NCI-H146 treated with DMSO at 0.1 percent for 48 hours (cell line): ENCODE measurements around the gene FSD1L.

Source experiments
- DNase-seq: peaks from one replicate; lab custom pipeline; 2025; ENCODE audit not compliant: unreplicated experiment; lab: John Stamatoyannopoulos, UW

The FSD1L gene

DNA sequence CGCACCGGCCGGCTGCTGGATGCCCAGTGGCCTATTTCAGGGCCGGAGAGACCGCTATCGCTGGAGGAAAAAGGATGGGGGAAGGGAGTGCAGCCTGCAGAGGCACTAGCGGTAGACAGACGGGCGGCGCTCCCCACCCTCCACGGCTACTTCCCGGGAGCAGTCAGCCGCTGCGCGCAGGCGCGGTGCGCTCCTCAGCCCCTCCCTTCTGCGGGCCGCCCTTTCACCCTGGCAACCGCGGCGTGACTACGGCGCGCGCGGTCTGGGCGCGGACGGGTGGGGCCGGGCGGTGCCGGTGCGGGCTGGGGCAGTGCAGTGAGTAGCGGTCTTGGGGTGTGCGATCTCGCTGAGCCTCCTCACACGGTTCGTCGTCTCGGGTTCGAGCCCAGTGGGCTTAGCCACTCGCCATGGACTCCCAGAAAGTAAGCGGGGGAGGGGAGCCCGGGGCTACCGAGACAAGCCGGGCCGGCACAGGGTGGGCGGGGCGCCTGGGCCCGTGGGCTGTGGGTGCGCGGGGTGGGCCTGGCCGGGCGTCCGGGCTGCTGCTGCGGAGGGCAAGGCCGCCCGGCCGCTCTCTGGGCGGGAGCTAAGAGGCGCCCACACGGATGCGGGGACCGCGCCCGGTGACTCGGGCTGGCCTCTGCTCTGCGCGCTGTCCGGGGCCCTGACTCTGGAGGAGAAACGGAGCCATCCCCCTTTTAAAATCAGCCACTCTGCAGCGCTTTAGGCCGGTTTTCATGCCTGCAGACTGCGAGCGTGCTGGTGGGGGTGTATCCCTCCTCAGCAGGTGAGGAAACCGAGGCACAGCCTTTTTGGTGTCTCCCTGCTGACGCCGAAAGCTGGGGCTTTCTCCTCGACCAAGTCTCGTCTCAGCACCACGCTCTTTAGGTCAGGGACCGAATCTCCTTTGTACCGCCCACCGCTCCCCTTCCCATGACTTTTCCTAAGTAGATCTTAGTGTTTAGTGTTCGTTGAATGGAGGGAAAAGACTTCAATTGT is at the start of gene FSD1L:
Gene FSD1L, plus strand, starts transcription at position 221 of the 999 bp plus-strand sequence. Its CDS starts 187 bp downstream, at position 408.
- peak; percentile 85 for DNase-seq

DNA sequence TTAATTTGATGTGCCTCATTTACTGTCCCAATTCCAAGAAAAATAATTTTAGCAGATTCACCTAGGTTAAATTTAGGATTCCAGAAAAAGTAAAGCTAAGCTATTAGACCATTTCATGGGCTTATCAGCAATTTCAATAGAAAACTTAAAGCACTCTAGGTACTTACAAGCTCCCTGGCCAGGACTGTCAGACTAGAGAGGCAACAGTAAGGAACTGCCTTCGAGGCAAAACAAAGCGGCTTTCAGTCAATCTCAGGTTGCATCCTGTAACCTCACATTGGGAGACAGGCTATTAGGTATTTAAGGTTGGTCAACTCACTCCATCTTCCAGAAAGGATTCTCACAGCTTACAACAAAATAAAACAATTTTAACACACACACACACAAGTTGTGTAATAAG is 48.7 kb upstream of the FSD1L start:
- no peak for DNase-seq

DNA sequence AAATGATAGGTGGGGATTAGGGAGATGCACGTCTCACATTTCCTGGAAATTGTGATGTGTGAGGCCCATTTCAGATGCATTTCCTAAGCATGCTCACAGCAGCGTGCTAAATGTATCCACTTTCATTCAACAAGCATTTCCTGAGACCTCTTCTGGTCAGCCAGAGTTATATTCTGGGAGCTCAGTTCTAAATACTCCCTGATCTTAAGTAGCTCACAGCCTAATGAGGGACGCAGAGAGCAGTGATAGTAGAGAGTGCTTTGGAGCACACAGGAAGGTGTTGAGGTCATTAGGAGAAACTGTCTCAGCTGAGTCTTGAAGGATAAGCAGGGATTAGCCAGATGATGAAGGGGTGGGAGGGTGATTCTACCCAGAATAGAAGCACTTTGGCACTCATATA is 46.2 kb upstream of the FSD1L start:
- no peak for DNase-seq

DNA sequence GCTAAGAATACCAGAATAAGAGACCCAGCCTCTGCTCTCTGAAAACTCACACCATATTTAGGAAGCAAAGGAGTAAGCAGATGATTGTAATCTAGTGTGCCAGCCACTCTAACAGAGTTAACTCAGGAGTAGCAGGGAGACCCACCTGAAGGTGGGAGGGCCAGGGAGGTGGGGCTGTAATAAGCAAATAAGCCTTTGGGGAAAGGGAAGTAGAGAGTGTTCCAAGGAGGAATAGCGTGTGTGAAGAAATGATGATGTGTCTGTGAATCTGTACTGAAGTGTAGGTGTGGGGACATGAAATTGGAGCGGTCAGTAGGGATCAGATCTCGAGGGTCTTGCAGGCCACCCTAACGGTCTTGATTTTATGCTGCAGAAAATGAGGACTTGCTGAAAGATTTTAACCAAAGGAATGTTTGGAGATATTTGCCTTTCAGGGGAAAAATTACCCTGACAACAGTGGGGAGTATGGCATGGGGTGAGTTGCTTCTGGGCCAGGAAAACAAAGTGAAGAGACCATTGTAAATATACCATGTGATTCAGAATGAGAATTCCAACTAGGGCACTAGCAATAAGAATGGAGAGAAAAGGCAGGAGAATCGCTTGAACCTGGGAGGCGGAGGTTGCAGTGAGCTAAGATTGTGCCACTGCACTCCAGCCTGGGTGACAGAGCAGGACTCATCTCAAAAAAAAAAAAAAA is 44.1 kb upstream of the FSD1L start:
- DNase-seq: no peak

DNA sequence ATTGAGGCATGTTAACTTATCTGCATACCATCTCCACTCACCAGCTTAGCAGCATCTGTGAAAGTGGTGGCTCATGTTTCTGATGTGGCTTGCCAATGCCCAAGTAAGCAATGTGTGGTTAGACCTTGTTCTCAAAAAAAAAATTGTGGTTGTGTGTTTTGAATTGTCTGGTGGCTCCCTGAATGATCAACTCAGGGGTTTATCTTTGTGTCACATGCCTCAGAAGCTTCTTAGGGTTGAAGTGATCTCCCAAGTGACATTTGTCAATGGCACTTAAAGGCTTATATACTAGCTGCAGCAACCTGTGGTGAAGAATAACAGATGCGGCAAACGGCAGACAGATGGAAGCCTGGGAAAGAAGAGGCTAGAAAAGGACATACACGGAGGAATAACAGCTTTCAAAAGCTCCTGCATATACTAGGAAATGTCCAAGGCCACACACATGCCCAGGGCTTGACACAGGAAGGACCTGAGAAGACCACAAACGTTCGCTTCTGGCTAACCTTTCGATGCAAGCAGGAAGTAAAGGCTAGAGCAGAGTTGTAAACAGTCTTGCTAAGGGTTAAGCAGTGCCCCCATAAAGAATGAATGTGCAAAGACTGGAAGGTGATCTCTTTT is 42.2 kb upstream of the FSD1L start:
- DNase-seq: no peak

DNA sequence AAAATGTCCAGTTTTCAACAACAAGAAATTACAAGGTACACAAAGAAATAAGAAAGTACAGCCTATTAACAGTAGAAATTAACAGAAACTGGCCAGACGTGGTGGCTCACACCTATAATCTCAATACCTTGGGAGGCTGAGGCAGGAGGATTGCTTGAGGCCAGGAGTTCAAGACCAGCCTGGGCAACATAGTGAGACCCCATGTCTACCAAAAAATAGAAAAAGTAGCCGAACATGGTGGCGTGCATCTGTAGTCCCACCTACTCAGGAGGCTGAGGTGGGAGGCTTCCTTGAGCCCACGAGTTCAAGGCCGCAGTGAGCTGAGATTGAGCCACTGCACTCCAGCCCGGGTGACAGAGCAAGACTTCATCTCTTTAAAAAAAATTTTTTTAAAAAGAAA is 41.5 kb upstream of the FSD1L start:
- DNase-seq: no peak

DNA sequence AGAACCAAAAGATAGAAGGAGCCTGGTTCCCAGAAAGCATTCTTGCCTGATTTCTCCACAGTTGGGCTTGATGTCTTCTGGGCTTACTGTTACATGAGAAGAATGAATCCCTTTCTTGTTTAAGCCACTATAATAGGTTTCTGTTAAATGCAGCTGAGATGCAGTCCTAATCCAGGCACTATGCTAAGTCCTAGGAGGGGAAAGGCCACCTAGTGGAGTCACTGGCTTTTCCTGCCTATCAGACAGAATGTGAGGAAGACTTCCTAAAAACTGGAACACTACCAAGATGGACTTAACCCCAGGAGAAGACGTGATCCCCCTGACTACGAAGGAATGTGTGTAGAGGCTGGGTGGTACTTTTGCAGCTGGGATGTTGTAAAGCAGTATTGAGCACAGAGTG is 34.3 kb upstream of the FSD1L start:
- no peak for DNase-seq

DNA sequence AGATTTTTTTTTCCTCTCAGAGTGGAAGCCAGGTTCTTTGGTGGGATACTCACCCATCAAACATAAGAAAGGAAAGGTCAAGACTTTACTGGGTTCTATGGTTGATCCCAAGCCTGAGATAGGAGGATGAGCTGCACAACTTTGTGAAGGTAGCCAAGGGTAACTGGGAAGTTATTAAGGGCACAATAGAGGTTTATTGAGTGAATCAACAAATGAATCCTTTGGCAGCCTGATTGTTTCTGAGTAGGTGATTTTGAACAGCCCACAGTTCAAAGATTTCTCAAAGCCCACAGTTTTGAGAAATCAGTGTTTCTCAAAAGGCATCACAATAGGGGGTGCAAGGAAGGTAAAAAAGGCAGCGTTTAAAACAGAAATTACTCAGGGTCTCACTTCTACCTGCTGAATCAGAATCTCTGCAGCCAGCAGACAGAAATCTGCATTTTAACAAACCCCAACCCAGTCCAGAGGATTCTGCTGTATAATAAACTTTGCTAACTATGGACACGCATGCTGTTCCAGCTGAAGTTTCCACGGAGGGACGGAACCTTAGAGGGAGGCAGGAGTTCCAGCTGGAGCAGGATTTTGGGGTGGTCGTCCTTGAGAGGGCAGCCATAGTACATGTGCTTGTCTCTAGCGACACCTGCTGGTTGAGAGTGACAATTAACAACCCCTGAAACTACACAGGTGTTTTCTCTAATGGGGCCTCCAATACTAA is 32.7 kb upstream of the FSD1L start:
- no peak for DNase-seq

DNA sequence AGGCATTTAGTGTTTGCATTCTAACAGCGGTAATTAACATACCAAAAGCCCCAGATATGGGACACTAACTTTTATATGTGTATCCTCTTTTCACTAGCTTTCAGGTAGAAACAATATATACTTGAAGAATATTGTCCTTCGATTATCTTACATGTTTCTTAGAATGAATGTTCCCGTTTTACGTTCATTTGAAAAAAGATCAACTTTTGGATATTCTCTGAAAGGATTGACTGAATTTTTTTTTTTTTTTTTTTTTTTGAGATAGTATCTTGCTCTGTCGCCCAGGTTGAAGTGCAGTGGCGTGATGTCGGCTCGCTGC is 32.2 kb upstream of the FSD1L start:
- DNase-seq: no peak

DNA sequence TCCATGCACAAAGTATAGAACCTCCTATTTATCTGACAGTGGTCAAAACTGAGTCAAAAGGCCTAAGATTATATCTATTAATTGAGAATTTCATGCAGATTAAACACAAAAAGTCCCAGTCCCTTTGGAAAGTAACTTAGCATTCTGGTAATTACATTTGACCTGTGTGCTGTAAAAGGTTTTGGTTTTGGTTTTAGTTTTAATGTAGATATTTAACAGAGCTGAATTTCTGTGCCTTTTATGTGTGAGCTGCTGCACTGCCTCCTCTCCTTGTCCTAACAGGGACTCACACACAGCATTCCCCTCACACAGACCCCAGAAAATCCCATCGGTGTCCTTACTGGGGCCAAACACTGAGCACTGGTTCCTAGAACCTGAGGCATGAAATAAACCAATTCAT is 31.0 kb upstream of the FSD1L start:
- no peak for DNase-seq

DNA sequence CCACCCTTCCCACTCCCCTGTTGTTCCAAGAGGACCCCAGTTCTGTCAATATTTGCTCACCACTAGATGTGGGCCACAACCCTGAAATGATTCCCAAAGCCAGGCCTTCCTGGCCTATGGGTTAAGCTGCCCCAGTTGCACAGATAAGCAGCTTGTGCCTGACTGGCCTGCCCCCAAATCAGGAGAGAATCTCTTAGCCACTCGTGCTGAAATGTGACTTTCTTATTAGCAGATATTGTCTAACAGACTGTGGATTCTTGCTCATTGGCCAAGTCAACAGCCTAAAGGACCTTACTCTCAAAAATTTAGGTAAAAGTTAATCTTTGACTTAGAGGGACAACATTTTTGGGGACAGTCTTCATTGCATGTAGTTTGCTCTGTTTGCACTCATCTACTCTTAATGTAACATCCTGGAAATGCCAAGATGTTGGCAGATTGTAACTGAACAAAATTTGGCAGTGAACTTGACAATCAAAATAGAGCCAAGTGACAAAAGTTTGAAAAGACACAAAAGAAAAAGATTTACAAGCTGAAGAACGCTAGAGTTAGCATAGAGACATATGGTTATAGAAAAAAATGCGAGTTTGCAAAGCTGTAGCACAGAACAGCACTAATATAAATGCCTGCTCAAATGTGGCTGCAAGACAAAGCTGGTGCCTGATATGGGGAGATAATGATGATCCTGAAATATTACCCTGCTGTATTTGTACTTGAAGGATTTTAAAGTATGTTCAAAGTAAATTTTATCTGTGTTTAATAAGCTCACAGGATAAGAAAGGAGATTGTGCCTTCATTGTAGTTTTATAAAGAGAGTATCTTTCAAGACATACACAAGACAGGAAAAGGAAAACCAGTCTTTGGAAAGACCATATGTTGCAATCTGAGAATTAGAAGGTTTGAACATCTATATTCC is 29.0 kb upstream of the FSD1L start:
- DNase-seq: no peak

DNA sequence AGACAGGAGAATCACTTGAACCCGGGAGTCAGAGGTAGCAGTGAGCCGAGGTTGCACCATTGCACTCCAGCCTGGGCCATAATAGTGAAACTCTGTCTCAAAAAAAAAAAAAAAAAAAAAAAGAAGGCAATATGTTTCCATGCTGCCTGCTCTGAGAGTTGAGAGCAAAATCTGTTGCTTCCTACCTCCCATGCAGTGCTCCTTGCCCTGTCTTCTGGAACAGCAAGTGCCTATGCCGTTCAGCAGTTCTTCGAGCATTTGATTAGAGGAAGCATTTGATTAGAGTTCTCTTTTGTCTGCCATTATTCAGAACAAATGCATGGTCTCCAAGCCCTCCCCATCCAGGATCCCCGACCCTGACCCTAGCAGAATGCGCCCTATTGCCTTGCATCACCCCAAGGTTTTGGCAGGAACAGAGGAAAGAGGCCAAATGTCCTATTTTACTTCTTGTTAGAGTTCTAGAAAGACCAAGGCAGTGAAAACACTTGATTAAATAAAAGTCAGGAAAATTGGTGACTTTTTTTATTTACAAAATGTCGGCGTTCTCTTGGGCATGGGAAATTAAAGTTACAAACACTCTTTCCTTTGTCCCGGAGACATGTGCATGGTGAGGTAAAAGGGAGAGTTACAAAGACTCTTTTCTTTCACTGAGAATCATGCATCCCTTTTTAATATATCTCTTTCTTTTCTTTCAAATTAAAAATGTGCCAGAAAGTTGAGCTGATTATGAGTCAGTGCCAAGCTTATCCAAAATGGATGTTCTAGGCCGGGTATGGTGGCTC is 27.8 kb upstream of the FSD1L start:
- no peak for DNase-seq

DNA sequence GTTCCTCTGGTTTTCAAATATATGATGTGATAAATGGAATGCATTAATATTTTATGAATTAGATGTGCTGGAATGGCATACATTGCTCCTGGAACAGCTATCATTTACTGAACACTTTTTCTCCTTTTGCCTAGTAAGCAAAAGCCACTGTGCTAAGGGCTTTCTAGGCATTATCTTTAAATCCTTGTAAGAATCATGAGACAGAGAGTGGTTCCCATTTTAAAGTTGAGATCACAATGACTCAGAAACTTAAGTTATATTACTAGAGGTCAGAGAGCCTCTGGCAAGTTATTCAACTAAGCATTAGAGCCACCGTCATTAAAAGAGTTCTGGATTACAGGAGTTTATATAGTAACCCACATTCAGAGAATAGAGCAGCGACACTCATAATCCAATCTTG is 26.7 kb upstream of the FSD1L start:
- DNase-seq: no peak

DNA sequence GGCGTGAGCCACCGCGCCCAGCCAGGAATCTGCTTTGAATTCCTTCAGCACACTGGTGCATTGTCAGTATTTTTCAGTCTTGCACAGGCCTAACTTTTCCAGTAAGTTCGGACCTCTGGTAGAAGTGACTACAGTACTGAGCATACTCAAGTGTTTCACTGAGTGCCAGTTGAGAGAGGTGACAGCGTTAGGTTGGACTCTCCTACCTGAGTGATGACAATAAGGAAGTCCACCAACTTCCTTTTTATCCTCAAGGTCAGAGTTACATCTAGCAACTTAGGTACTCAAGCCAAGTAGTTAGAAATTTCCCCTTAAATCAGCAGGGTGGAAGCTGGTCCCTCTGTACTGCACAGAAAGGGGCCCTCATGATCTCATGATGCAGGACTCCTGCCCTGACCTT is 26.0 kb upstream of the FSD1L start:
- no peak for DNase-seq

DNA sequence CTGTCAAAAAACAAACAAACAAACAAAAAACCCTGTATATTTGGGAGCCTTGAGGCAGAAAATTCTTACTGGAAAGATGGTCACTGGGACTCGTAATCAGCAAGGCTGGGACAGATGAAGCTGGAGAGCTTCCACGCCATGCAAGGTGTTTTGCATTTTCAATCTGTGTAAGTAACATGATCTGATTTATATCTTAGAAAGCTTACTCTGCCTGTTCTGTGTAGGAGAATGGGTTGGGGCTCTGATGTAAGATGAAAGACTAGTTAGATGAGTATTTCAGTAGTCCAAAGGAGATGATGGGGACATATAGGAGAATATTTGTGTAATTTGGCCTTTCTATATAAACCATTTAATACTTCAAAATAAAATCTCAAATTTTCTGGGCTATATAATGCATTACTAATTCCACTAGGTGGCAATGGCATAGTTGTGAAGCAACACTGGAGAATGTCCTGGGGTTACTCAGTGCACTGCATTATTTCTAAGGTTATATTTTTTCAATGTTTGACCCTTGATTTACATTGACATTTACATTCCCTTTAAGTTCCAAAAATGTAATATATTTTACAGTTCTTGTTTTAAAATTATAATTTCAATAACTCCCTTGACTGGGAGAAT is 21.9 kb upstream of the FSD1L start:
- DNase-seq: no peak

DNA sequence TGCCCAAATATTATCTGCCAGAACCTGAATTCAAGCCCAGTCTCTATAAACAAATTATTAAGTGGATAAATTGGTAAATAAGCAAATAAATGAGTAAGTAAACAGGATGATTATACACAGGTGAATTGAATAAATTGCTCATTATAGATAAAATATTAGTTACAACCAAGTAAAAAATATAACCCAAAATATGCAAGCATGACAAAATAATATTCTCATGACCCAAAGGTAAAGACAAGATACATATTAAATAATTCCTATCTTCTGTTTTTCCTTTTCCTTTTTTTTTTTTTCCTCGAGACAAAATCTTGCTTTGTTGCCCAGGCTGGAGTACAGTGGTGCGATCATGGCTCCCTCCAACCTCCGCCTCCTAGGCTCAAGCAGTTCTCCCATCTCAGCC is 21.2 kb upstream of the FSD1L start:
- no peak for DNase-seq

DNA sequence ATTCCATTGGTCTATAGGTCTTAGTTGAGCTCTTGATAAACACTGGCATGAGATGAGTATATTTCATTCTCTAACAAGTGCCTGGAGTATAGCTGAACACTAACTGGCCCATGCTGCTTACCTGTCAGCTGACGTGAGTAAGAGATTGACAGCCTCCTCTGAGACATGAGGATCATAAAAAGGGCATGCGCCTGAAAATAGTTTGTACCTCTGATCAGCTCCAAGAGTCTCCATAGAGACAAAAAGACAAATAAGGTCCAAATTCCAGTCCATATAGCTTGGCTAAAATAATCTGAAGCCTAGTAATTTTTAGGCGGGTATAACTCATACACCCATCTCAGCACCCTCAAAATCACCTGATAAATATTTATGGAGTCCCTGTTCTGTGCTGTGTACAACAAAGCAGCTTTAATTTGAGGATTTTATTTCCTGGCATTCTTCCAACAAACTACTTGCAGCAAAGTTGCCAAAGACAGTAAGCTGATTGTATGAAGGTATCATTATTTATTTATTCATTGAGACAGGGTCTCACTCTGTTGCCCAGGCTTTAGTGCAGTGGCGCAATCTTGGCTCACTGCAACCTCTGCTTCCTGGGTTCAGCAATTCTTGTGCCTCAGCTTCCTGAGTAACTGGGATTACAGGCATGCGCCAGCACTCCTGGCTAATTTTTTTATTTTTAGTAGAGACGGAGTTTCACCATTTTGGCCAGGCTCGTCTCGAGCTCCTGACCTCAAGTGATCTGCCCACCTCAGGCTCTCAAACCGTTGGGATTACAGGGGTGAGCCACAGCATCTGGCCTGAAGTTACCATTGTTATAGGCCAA is 16.2 kb upstream of the FSD1L start:
- DNase-seq: no peak

DNA sequence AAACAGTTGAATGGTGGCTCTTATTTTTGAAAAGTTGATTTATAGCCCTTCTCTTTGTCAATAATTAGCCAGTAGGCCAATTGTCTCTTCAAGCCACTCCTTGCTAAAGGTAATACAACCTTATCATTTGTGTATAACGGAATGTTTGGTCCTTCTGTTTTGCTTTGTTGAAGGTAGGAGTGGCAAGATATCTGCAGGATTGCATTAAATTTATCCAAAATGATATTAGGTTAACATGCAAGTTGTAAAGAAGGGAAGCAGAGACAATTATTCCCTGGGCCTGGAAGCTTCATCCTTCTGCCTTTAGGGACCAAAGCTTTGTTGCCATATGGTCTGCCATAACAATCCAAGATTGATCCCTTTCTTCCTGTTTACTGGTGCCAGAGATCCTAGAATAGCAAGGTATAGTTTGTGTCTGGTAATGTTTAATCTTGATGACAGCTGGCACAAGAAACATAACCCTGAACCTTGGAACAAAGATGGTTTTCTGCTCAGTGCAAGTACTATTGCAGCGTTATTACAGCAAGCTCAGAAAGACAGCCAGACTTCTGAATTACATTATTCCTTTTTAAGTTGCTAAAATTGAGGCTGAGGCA is 15.5 kb upstream of the FSD1L start:
- DNase-seq: no peak
